GM23248 (cell line): ENCODE measurements around the gene DNAJB12.

Experiments used
- EZH2 ChIP-seq: fragments of 200-600 bp; sonication (generic); IDR thresholded peaks from 2 replicates; pipeline ENCODE4 v1.6.1; 2018; ENCODE audit warnings: antibody characterized with exemption, mild to moderate bottlenecking; ENCODE audit not compliant: insufficient read depth, poor library complexity, severe bottlenecking
- EZH2phosphoT487 ChIP-seq: fragments of 200-600 bp; sonication (generic); IDR thresholded peaks from 2 replicates; pipeline ENCODE4 v1.6.1; 2018; ENCODE audit warnings: antibody characterized with exemption, moderate library complexity, mild to moderate bottlenecking, low read depth; ENCODE audit not compliant: insufficient read depth

DNA sequence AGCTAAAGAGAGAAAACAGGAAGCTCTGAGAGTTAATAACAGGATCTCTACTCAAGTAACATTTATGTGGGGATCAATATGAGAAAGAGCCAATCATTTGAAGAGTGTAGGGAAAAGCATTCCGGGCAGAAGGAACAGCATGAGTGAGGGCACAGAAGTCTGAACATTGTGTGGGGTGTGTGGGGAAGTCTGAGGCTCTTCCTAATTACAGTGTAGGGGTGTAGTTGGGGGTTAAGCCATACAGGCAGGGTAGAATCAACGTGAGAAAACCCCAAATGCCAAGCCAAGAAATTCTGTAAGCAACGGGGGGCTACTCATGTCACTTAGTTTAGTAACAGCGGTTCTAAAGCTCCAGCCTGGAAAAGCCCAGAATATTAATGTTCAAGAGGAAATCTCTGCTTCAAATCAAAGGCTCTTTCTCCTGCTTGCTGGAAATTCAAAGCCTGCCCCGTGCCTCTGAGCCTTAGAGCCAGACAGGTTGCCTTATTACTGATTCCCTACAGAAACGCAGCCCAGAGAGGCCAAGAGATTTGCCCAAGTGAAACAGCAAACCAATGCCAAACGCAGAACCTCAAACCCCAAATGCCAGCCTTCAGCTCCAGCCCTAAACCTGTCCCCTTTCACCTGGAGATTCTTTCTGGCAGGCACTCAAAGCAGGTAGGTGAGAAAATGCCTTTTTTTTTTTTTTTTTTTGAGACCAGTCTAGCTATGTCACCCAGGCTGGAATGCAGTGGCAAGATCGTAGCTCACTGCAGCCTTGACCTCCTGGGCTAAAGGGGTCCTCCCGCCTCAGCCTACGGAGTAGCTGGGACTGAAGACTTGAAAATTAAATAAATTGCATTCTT lies 36.1 kb downstream of the DNAJB12 start:
- TF ChIP-seq EZH2 (no peak), EZH2phosphoT487 (no peak)
